DOHH2 (cell line): ENCODE measurements around the gene ACP4.

Experiments
- EZH2phosphoT487 ChIP-seq: fragments of 200-600 bp; sonication (generic); IDR thresholded peaks from 2 replicates; pipeline ENCODE4 v1.6.1; 2017; ENCODE audit warnings: borderline replicate concordance, mild to moderate bottlenecking, antibody characterized with exemption, low read length, moderate library complexity, mixed read lengths
- TF ChIP-seq, protein P1 (sequence below): fragments of 200-600 bp; sonication (generic); IDR thresholded peaks from one replicate; pipeline ENCODE4 v1.5.1; 2014; ENCODE audit warnings: antibody characterized with exemption, mild to moderate bottlenecking, low read depth, low read length; ENCODE audit not compliant: poor library complexity, severe bottlenecking

DNA sequence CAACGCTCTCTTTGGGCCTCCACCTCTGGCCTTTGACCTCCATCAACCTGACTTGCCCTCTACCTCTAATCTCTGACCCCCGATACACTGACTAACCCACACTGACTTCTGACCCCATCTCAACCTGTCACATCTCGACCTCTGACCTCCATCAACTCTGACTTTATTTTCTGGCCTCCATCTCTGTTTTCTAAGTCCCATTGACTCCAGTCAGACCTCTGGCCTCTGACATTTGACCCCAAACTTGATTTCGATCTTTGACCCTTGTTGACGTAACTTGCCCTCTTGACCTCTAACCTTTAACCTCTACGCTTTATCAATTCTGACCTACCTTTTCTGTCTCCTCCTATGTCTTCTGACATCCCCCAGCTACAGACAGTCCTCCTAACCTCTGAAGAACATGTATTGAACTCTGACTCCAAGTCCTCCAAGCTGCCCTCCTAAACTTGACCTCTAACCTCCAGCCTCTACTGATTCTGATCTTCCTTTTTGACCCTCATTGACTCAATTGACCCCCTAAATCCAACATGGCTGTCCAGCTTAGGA is 780 bp downstream of the ACP4 start:
- TF ChIP-seq, protein P1, sequence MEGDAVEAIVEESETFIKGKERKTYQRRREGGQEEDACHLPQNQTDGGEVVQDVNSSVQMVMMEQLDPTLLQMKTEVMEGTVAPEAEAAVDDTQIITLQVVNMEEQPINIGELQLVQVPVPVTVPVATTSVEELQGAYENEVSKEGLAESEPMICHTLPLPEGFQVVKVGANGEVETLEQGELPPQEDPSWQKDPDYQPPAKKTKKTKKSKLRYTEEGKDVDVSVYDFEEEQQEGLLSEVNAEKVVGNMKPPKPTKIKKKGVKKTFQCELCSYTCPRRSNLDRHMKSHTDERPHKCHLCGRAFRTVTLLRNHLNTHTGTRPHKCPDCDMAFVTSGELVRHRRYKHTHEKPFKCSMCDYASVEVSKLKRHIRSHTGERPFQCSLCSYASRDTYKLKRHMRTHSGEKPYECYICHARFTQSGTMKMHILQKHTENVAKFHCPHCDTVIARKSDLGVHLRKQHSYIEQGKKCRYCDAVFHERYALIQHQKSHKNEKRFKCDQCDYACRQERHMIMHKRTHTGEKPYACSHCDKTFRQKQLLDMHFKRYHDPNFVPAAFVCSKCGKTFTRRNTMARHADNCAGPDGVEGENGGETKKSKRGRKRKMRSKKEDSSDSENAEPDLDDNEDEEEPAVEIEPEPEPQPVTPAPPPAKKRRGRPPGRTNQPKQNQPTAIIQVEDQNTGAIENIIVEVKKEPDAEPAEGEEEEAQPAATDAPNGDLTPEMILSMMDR = no peak
- TF ChIP-seq EZH2phosphoT487 = no peak
